ENCODE data around the gene LSM3. TPM values are rescaled to one million over a fixed set of nuclear protein-coding genes. Genes with fewer than 3 reads are reported as not detected.

LSM3 gene
- 24.7 and 24.9 TPM in 2 replicates for total RNA-seq

DNA sequence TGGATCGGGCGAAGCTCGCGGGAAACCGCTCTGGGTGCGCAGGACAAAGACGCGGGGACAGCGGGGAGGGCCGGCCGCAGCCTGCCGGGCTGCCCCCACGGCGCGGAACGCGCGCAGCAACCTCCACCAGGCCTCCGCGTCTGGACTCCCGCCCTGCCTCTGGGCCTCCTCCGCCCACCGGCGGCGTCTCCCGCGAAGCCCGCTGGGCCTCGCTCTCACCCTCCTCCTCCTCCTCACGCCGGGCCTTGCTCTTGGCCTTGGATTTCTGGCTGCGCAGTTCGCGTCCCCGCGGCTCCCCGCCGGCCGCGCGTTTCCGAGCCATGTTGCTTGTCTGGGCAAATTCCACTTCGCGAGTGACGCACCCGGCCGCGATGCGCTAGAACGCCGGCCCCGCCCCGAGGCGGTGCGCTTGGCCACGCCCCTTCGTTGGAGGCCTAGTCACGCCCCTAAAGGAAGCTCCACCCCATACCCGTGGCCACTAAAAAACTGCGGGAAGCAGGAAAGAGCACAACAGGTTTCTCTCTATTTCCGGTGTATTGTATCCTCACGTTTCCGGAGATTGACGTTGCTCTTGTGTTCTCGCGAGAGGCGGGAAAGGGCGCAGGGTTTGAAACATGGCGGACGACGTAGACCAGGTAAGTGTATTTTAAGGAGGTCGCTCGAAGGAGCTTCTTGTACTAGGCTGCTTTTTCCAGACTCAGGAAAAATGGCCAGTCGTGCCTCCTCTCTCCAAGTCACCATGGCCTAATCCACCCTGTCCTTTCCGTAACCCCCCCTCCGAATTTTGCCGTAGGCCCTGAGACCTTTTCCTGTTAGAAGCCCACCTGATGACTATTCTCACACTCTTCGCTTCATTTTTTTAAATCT is at the start of gene LSM3, which contains the start of gene XPC:
LSM3 (plus strand) TSS at position 571 of the 867 bp plus-strand sequence; CDS start at position 615, 44 bp downstream.
XPC (minus strand) TSS at position 355 of the 867 bp plus-strand sequence; CDS start at position 322, 33 bp downstream.
- TF ChIP-seq, protein P1, sequence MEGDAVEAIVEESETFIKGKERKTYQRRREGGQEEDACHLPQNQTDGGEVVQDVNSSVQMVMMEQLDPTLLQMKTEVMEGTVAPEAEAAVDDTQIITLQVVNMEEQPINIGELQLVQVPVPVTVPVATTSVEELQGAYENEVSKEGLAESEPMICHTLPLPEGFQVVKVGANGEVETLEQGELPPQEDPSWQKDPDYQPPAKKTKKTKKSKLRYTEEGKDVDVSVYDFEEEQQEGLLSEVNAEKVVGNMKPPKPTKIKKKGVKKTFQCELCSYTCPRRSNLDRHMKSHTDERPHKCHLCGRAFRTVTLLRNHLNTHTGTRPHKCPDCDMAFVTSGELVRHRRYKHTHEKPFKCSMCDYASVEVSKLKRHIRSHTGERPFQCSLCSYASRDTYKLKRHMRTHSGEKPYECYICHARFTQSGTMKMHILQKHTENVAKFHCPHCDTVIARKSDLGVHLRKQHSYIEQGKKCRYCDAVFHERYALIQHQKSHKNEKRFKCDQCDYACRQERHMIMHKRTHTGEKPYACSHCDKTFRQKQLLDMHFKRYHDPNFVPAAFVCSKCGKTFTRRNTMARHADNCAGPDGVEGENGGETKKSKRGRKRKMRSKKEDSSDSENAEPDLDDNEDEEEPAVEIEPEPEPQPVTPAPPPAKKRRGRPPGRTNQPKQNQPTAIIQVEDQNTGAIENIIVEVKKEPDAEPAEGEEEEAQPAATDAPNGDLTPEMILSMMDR (conservative IDR thresholded peaks at IDR 0.05; ENCODE audit: low read depth, low read length) = no peak
- DNase-seq (ENCODE audit: low read depth) = peak; percentile 96
- peak within 1 kb of the TSS; percentile 96 for H3K4me3 ChIP-seq (ENCODE audit: low read depth, low read length)

DNA sequence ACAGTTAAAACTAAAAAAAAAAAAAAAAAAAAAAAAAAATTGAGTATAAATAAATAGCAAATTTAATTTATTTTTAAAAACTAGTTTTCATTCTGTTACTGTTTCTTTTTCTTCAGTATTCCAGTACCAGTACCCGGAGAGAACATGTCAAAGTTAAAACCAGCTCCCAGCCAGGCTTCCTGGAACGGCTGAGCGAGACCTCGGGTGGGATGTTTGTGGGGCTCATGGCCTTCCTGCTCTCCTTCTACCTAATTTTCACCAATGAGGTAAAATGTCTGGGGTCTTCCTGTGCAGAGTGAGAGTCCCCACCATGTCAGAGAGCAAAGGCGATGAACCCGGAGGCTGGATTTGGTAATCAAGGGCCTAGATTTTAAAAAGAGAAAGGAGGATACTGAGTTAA is 49.3 kb upstream of the LSM3 start:
- TF ChIP-seq, protein P1 (conservative IDR thresholded peaks at IDR 0.05; ENCODE audit: low read depth, low read length) = no peak
- DNase-seq (ENCODE audit: low read depth) = no peak
- no peak overlapping the region for H3K4me3 ChIP-seq (ENCODE audit: low read depth, low read length)

DNA sequence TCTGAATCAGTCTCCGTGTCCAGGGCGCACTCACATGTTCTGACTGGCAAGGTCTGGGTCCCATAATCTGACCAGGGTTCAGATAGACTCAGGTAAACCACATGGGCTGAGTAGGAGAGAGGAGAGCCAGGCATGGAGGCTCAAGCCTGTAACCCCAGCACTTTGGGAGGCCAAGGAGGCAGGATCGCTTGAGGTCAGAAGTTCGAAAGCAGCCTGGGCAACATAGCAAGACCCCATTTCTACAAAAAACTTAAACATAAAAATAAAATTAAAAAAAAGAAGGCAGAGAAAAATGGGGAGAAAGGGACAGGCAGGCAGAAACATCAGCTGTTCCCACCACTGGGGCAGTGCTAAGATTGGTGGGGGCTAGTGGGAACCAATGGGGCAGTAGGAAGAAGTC is 48.4 kb upstream of the LSM3 start:
- H3K4me3 ChIP-seq (ENCODE audit: low read depth, low read length) = no peak overlapping the region
- DNase-seq (ENCODE audit: low read depth) = no peak
- TF ChIP-seq, protein P1 (conservative IDR thresholded peaks at IDR 0.05; ENCODE audit: low read depth, low read length) = no peak

DNA sequence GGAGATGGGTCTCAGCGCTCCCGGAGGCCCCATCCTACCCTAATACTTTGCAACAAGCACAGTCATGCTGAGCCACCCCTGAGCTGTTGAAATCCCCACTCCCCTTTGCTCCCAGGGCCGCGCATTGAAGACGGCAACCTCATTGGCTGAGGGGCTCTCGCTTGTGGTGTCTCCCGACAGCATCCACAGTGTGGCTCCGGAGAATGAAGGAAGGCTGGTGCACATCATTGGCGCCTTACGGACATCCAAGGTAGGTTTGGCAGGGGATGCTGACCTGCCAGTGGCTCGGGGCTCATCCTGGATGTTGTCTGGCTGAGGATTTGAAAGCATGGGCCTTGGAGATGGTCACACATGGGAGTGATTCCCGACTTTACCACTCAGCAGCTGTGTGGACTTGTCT is 47.9 kb upstream of the LSM3 start:
- TF ChIP-seq, protein P1 (conservative IDR thresholded peaks at IDR 0.05; ENCODE audit: low read depth, low read length) = no peak
- H3K4me3 ChIP-seq (ENCODE audit: low read depth, low read length) = no peak overlapping the region
- DNase-seq (ENCODE audit: low read depth) = no peak

DNA sequence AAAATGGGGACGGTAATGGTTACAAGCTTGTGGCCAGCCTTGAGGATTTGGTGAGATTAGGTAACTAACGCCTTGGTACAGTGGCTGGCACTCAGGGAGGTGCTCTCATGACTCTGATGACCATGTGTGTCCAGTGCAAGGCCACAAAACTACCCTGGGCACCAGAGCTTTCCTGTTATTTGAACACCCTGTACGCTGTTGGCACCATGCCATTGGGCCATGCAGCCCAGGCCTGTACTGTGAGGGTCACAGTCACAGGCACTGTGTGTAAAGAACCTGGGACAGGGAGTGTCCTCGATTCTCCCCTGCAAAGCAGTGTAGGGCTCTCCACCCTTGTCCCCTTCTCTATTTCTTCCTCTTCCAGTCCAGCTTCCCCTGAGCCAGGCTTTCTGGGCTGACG is 47.5 kb upstream of the LSM3 start:
- TF ChIP-seq, protein P1 (conservative IDR thresholded peaks at IDR 0.05; ENCODE audit: low read depth, low read length) = no peak
- no peak overlapping the region for H3K4me3 ChIP-seq (ENCODE audit: low read depth, low read length)
- no peak for DNase-seq (ENCODE audit: low read depth)

DNA sequence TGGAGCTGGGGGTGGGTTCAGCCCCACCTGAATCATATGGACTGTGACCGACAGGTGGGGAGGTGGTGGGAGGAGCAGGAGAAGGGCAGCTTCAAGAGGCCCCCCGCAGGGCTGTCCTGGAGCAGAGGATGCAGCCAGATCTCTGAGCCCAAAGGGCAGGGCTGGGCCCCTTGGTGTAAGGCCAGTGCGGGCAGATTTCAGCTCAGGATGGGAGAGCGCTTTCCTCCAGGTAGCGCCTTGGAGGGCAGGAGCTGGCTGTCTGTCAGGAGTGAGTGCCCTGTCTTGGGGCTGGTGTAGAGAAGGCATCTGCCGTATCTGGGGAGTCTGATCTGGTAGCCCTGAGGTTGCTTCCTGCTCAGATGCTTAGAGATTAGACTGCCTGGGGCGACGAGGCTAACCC is 46.5 kb upstream of the LSM3 start:
- TF ChIP-seq, protein P1 (conservative IDR thresholded peaks at IDR 0.05; ENCODE audit: low read depth, low read length) = no peak
- DNase-seq (ENCODE audit: low read depth) = no peak
- no peak overlapping the region for H3K4me3 ChIP-seq (ENCODE audit: low read depth, low read length)

Data from epithelial cell of proximal tubule (primary cell).